Measurements from ENCODE around the gene ACSL5.

The ACSL5 gene

DNA sequence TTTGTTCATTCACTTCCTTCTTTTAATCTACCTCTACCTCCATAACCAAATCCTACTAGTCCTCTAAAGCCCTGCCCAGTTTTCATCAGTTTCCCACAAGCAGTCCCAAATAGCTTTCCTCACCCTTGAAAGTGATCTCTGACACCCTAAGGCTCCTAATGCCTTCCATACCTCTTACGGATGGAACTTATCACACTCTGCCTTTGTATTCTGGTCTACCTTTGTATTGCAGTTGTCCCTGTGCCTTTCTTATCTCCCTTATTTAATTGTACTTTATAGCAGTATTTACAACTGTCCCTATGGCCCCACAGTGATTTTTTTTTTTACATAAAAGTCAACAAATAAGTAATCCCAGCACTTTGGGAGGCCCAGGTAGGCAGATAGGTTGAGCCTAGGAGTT lies 33.8 kb downstream of the ACSL5 start:
- DNase-seq (ENCODE audit: low read depth) = no peak

DNA sequence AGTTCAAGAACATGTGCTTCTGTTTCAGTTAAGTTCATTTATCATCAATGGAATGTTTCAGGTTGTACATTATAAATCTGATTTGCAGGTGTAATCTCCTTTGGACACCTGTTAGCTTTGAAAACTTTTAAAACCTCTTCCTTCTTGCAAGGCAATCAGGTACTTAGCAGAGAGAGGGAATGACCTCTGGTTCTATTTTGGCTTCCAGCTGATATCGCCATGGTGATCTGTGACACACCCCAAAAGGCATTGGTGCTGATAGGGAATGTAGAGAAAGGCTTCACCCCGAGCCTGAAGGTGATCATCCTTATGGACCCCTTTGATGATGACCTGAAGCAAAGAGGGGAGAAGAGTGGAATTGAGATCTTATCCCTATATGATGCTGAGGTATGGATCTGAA lies 35.4 kb downstream of the ACSL5 start:
- DNase-seq (ENCODE audit: low read depth) = no peak

DNA sequence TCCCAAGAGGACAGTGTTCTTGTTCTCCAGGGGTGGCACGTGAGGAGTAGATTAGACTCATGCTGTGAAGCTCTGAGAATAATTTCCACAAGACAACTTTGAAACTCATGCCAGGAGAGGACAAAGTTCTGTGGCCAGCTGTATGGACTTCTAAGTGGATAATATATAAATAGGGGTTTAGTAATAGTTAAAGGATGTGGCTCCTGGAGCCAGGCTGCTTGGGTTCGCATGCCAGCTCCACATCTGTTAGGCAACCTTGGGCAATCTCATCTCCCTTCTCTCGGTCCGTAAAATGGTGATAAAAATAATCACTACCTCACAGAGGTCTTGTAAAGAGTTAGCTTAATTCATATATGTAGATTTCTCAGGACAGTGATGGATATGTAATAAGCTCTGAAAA lies 35.8 kb downstream of the ACSL5 start:
- no peak for DNase-seq (ENCODE audit: low read depth)

DNA sequence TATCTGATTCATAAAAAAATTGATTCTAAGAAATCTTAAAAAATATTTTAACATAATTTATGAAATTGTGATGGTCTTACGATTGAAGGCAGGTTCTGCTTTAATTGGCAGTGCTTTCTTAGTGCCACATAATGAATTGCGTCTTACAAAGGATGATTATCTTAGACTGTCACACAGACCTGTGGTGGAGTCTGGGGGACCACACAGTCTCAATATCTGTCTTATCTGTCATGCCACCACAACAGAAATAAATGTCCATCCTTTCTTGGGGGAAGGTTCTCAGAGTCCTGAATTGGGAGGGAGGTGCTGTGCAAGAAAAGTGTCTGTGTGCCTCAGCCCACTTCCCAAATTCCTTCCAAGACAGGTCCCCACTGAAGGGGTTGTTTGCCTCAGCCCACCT lies 38.8 kb downstream of the ACSL5 start:
- no peak for DNase-seq (ENCODE audit: low read depth)

DNA sequence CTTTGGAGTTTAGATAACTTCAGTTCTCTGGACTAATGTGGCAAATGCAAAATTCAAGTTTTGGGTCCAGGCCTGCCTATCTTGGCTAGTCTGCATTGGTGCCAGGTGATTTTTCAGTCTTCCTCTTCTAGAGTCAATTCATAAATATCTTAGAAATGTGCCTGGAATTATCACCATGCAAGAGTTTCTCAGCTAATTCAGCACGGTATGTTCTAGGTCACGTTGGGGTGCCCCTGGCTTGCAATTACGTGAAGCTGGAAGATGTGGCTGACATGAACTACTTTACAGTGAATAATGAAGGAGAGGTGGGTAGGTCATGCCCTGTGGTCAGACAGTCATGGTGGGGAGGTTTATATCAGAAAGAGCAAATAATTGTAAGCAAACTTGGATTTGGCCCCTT lies 47.8 kb downstream of the ACSL5 start:
- no peak for DNase-seq (ENCODE audit: low read depth)

DNA sequence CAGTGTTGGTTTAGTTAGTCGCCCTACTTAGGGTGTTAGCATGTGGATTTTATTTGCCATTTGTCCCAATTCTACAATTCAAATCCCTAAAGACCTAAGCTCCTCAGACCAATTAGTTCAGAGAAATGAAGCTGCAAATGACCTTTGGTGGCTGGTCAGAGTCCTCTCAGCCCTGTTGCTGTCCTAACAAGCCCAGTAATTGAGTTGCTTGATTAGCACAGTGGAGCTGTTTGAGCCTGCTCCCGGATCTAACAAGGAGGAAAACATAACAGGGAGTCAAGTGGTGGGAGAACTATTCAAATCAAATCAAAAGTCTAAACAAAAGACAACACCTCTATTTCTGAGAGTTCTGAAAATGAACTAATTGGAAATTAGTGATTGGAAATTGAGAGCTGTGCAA lies 50.7 kb downstream of the ACSL5 start:
- DNase-seq (ENCODE audit: low read depth) = no peak

DNA sequence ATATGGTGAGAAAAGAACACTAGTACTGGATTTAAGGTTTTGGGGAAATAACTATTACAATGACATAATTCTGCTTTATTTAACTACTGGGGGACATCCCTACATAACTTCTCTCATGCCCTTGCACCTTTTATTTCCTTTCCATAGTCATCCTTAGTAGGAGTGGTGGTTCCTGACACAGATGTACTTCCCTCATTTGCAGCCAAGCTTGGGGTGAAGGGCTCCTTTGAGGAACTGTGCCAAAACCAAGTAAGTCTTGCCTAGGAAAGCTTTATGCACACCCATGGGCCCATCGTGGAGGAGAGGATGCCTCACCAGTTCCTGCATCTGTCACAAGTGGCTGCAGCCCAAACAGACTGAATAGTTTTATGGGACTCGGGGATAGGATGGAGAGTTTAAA lies 52.2 kb downstream of the ACSL5 start:
- no peak for DNase-seq (ENCODE audit: low read depth)

DNA sequence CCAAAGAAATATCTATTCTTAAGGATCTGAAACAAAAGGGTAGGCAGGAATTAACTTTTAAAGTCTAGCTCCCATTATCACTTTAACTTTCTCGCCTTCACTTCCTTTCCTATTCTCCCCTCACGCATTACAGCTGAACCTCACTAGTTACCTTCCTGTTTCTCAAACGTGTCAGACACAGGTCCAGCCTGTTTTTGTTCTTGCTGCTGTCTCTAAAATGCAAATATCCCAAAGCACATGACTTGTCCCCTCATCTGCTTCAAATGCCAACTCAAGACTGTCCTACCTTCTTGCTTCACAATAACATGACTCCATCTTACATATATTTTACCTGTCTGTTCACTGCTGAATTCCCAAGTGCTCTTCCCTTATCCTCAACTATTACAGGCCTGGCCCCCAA lies 55.2 kb downstream of the ACSL5 start:
- DNase-seq (ENCODE audit: low read depth) = no peak

DNA sequence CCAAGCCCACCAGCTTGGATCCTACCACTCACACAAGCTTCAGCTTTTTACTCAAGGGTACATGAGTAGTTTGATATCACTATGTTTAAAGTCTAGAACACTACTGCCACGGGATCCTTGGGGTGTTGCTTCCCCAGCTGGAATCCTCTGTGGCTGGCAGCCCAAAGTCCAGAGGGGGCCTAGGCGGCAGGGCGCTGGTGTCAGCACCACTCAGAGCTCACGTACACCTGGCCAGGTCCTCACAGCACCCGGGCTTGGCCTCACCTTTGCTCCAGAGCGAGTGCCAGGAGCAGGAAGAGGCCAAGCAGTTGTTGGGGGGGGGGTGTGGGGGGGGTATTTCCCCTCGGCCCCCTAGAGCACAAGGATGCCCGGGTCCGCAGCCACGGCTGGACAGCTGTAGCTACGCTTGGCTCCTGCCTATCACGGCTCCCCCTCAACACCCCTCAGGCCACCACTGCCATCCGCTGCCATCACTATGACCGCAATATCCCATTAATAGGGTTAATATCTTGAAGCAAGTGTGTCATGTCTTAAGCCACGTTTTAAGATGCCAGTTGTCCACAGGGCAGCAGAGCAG lies 55.8 kb downstream of the ACSL5 start:
- DNase-seq (ENCODE audit: low read depth) = no peak

DNA sequence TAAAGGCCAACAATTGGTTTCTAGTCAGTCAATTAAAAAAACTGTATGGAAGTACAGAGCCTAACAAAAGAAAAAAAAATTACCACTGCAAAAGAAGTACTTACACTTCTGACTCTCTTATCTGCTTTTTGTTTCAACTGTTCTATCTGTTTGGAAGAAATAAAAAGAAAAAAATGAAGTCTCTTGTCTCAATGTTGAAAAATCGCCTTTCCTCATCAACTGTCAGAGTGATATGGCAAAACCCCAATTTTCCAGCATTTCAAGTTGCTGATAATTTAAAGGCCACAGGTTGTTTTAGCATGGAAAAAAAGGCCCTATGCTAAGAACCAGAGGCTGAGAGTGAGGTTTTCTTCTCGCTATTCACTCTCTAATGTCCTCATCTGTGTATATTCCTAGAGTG lies 59.2 kb downstream of the ACSL5 start:
- no peak for DNase-seq (ENCODE audit: low read depth)

DNA sequence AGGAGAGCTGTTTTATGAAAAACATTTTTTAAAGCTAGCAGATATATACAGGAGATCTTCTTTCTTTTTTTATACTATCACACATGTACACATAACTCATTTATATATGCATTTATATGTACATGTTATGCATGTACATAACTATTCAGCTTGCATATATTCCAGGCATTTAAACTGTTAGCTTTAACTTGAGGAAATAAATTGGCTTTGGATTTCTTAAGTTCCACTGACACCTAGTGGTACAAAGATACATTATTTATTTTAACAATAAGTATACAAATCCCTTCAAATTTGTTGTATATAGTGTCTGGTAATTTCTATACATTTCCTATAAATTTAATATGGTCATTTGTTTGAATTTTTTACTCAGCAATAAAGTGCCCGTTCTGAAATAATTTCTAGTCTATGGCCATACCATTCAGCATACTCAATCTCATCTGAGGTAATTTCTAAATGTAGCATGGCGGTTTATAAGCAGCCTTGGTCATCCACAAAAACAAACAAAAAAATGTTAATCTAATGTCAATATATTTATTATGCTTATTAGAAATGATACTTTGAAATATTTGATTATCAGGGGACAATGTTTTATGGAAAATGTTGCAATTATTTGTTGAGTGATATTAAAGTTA lies 61.2 kb downstream of the ACSL5 start:
- DNase-seq (ENCODE audit: low read depth) = no peak

DNA sequence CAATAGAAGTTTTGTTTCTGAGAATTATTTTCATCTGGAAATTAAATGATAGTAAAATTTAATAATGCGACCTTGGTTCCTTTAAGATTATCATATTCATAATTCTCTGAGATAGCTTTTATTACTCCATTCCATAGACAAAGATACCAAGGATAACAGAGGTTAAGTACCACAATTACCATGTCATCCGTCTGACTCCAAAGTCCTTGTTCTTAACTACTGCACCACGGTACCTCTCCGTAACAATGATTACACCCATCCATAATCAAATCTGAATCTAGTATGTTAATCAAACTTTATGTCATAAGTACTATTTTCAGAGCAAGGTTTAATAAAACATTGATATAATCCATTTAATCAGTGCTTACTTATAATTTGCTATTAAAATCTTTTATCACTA lies 64.4 kb downstream of the ACSL5 start:
- DNase-seq (ENCODE audit: low read depth) = no peak

DNA sequence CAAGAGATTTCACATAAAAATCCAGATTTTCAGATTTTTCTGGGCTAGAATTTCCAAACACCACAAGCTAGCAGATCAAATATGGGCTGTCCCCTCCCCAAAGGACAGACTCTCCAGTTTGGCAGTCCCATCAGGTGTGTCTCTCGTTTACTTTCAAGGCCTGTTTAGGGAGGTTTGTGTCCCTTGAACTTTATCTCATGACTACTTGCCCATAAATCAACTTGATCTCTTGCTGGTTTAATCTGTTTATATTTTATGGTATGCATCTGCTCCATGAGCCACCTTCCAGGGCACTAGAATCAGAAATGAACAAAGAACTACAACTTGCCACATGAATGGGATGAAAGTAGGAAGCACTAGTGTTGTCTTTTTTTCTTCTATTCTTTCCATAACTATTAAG lies 67.6 kb downstream of the ACSL5 start:
- DNase-seq (ENCODE audit: low read depth) = no peak

DNA sequence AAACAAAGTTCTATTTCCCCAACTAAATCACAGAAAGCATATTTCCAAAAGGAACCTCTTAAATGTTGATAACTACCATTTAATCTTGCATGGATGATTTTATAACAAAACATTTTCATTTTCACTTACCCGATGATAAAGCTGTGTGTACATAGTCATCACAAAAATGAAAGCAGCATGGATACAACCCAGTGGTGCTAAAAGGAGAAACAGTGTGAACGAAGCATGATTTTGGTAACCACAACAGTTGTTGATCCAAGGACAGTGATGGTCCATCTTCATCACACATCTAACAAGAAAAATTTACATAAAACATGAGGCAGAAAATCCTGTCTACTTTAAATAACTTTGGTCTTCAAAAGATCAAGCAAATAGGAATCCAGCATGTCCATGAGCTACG lies 68.1 kb downstream of the ACSL5 start:
- no peak for DNase-seq (ENCODE audit: low read depth)

DNA sequence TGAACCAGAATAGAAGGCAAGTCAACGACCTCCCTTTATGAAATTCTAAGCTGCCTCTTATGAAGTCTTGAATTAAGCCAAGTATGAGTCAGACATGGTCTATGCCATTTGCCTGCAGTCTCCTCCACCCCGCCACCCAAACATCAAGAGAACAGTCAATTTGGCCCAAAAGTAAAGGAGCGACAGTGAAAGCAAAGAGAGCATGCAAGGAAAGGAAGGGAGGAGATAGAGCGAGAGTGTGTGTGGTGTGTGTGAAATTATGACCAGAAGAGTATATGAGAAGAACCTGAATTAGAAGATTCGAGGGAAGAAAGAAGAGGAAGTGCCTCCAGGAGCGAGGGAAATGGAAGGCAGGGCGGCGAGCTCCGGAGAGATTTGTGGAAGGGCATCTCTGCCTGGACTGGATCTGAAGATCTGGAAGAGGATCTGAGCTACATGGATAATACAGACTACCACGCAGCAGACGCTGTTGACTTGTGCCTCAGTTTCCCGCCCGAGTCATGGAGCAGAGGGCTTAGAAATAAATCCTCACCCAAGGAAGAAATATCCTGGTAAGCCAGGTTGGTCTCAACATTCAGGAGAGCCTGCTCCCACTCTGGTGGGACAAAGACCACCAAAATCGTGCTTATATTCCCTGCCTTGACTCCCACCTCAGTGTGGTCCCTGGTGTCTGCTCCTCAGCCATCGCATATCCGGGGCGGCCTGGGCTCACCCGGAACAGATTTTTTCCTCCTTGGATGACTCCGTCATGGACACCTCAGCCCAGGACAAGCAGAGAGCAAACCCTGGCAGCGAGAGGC lies 72.3 kb downstream of the ACSL5 start:
- no peak for DNase-seq (ENCODE audit: low read depth)

DNA sequence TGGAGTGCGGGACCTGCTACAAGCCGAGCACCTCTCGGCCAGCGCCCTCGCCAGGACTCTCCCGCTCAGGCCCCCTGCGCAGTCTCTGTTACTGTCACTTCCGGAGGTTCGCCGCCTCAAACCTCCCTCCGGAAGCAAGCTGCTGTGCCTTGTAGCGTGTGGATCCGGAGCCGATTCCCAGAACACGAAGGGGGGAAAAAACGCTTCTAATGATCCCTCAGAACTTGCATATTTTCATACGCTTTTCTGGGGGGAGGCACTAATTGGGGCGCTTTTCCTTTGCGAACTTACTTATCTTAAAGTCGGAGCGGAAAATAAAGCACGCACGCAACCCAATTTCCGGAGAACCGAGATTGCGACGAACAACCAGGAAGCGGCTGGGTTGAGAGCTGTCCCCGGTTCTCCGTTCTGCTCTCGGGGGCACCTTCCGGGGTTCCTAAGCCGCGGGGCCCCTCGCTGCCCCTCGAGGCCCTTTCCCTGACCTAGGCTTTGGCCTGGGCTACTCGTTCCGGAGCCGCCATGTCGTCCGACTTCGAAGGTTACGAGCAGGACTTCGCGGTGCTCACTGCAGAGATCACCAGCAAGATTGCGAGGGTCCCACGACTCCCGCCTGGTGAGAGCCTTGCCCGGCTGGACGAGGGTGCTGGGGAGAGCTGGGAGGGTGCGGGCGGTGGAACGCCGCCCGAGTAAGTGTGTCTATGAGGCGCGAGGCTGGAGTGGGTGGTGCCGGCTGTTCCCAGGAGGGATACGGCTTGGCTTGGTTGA lies 73.1 kb downstream of the ACSL5 start, which contains the start of the genes VTI1A and ZDHHC6:
TSS of gene VTI1A (plus strand) at position 361 of the 765 bp plus-strand sequence. CDS start at position 520, 159 bp downstream.
TSS of gene ZDHHC6 (minus strand) at position 60 of the 765 bp plus-strand sequence. CDS start 1,478 bp downstream, outside the sequence.
- DNase-seq (ENCODE audit: low read depth) = no peak

DNA sequence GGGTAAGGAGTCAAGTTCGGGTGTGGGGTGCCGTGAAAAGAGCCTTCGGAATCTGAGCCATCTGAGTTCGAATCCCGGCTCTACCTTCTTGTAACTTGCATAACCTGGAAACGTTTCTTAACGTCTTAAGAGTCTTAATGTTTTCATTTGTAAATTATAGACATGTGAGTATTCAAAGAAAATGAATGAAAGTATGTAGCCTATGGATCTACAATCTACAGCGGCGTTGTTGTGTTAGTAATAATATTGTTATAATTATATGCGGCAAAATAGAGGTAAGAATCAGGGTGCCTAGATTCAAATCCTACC lies 73.7 kb downstream of the ACSL5 start:
- DNase-seq (ENCODE audit: low read depth) = no peak

DNA sequence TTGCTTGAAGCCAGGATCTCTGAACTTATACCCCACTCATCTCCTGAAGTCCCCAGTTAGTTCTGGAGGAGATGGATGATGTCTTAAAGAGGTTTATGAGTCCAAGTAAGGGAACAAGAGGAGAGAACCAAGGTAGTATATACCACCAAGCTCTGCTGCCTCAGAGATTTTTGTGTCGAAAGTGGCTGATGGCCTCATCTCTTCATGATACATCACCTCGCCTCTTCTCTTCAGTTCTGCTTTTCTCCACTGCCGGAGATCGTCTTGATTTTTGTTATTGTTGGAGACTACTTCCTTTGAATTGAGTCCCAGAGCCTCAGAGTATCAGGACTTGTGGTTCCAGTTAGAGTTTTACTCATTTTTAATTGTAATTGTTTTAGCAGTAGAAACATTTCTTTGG lies 75.0 kb downstream of the ACSL5 start:
- no peak for DNase-seq (ENCODE audit: low read depth)

DNA sequence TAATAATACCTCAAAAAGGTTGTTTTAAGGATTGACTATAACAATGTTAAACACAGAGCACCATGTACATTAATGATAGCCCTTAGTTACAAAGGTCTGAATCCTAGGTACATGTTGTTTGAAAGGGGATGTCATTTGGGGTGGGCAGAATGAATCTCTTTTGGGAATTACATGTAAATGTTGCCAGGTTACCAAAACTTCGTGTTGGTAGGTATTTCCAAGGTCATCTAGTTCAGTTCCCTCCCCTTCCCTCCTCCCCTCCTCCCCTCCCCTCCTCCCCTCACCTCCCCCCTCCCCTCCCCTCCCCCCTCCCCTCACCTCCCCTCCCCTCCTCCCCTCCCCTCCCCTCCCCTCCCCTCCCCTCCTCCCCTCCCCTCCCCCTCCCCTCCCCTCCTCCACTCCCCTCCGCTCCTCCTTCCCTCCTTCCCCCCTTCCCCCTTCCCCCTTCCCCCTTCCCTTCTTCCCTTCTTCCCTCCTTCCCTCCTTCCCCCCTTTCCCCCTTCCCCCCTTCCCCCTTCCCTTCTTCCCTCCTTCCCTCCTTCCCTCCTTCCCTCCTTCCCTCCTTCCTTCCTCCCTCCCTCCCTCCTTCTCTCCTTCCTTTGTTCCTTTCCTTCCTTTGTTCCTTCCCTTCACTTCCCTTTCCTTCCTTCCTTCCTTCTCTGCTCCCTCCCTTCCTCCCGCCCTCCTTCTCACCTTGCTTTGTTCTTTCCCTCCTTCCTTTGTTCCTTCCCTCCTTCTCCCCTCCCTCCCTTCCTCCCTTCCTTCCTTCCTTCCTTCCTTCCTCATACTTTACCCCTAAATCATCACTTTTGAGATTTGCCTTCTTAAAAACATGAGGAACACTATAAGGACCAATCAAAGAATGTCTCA lies 81.2 kb downstream of the ACSL5 start:
- no peak for DNase-seq (ENCODE audit: low read depth)

DNA sequence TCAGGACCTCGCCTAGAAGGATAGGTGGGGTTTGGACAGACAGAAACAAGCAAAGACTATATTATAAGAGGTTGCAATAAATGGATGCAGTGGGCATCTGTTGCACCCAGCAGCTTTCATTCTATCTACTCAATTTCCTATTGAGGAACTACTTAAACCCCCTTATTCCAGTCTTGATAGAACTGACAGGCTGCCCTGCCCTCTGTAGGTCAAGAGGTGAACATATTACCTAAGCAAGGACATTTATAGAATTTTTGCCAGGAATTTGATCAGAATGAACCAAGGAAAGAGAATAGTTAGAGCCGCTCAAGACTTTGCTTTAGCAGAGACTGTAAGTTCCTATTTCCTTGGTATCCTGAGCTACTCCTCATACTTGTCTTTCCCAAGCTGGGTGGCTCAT lies 82.6 kb downstream of the ACSL5 start:
- DNase-seq (ENCODE audit: low read depth) = no peak

DNA sequence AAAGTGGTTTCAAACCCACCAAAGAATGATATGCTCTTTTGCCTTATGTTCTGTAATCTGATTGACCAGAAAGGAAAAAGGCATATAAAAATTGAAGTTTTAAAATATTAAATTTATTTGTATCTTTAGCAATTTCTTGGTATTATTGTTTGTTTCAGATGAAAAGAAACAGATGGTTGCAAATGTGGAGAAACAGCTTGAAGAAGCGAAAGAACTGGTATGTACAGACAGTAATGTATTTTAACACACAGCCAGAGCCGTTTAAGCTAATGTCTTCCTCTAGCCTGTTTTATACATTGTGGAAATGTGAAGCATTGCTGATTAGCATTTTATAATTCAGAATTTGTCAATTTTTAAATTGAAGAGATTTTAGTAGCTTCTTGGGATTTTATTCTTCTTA lies 86.5 kb downstream of the ACSL5 start:
- DNase-seq (ENCODE audit: low read depth) = no peak
